Endothelial cell of hepatic sinusoid (primary cell): ENCODE measurements around the gene MYH13.

Experiments
- in situ Hi-C: cut with HindIII; loops from 2 replicates; pipeline ENCODE4 v1.10.0; 2017; ENCODE audit warnings: low sequenced_read_pairs

The MYH13 gene

DNA sequence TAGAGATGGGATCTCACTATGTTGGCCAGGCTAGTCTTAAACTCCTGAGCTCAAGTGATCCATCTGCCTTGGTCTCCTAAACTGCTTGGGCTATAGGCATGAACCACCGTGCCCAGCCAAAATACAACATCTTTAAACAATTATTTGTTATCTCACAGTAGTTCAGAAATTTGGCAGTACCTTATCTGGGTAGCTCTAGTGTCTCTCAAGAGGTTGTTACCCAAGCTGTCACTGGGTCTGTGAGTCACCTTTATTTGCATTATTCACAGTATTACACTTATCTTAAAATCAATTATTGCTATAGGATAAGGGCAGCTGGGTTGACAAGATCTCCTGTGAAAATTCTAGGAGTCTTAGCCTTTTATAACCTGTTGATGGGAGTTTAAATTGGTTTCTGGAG lies 110.4 kb downstream of the MYH13 start:
- in situ Hi-C loops: no loop called here

DNA sequence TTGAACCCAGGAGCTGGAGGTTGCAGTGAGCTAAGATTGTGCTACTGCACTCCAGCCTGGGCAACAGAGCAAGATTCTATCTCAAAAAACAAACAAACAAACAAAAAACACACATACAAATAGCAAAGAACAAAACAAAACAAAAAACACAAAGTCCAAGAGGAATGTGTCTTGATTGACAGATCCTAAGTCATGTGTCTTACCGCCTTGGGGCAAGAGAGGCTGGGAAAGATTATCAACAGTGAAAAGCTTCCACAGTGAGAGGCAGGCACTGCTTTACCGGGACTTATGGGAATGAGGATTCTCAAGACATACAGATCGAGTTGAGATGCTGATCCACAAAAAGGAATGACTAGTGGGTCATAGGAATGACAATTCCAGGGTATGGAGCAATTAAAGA lies 111.7 kb downstream of the MYH13 start:
- in situ Hi-C loops: no loop called here

DNA sequence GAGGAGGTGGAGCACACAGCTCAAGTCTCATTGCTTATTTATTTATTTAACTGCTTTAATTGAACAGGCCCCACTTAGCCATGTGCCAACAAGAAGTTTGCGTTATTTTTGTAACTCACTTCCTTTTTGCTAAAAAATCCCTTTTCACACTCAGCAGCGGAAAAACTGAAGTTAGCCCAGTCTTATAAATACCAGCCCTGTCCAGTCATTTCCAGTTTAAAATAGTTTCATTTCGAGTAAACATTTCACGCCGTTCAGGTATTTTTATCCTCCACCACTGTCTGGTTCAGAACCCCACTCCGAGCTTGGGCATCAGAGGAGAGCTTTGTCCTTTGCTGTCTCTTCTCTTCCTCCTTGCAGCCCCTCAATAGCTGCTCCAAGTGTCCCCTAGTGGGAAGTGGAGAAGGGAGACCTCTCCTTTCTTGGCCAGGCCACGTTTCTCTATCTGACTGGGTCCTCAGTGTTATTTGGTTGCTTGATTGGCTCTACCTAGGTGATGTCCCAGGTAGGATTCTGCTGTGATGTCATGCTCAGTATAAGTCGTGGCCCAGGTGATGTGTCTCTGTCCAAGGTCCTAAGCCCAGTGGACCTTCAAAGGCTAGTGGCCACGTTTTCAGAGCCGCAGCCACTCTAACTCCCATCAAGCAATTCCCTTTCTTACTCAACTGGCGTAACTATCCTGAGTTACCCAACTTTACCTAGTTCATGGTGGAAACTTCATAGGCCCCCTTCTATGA lies 121.4 kb downstream of the MYH13 start:
- in situ Hi-C loops: no loop called here
